HG02763 (cell line): ENCODE results near the gene PTPRZ1.

ENCODE experiments used
- ATAC-seq: cut with Tn5 transposase; IDR thresholded peaks from one replicate; pipeline ENCODE4 v1.9.1; 2021; ENCODE audit warnings: mild to moderate bottlenecking, moderate library complexity; ENCODE audit not compliant: unreplicated experiment

Gene PTPRZ1

DNA sequence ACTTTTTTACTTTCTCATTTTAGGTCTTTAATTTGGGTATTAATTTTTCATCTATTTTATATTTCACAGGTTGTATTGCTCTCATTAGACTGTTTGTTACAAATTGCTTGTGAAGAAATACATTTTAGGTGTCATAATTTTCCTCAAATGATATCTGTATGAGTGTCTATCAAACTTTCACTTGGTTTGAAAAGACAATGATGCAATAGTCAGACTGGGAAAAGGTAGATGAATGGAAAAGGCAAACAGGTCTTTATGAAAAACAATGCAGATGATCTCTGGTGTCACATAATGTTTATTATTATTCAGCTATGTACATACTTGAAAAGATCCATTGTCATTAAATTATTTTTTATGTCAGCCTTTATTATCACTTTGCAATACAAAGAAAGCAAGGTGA lies 80.2 kb downstream of the PTPRZ1 start:
- ATAC-seq = no peak

DNA sequence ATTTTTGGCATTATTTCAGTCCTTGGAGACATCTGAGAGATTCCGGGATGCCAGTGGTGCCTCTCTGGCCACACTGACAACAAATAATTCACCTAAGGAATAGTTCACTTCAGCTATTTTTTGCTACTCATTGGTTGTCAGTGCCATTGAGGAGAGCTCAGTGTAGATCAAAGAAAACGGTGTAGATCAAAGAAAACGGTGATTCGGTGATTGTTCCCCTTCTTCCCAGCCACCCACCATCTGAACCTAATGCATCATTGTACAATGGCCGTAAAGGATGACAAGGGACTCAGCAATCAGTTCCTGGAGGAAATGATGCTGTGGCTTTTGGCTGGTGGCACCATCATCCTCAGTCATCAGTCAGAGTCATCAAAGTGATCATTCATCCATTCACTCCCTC lies 80.6 kb downstream of the PTPRZ1 start:
- ATAC-seq = no peak

DNA sequence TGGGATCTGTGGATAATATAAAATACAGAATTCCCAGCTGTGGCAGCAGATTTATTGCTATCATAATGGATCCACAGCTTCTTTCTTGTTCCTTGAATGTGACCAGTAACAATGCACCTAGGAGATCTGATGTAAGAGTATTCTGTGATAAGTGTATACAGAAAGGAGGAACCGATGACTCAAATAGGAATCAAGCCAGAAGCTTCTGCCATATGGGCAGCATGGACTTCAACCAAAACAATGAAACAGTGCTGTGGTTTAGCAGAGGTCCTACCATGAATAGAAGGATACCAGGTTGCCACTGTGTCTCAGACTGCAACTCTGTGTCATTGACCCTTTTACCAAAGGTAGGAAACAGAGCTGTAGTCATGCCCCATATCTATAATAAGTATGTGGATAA lies 81.8 kb downstream of the PTPRZ1 start:
- ATAC-seq = no peak

DNA sequence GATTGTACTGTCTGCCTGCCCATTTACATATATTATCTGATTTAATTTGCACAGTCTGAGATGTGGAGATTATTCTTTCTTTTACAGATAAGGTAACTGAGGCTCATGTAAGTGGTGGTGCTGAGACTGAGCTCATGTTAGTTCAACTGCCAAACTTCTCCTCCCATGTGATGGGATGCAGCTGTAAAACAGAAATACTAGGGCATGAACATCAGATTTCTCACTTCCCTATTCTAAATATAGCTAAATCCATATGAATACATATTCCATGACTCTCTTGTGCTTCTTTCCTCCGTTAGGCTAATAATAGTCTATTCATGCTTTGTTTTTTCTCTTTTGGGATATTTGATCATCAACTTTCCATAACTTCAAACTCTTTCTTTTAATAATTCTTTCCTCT lies 84.7 kb downstream of the PTPRZ1 start:
- no peak for ATAC-seq

DNA sequence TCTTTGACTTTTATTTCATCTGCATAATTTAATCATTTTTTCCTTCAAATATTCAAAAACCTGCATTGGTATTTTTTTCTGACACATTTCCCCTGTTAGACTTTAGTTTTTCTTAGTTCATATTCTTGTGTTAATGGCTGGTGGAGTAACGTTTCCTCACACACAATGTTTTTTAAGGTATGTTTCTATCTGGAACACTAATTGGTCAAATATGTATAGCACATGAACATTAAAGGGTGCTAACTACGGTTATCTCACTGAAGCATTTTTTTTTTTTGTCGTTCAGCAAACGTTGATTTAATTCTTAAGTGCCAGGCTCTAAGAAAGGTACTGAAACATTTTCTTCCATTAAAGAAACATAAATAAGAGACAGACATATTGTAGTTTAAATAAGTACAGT lies 87.7 kb downstream of the PTPRZ1 start:
- ATAC-seq = no peak

DNA sequence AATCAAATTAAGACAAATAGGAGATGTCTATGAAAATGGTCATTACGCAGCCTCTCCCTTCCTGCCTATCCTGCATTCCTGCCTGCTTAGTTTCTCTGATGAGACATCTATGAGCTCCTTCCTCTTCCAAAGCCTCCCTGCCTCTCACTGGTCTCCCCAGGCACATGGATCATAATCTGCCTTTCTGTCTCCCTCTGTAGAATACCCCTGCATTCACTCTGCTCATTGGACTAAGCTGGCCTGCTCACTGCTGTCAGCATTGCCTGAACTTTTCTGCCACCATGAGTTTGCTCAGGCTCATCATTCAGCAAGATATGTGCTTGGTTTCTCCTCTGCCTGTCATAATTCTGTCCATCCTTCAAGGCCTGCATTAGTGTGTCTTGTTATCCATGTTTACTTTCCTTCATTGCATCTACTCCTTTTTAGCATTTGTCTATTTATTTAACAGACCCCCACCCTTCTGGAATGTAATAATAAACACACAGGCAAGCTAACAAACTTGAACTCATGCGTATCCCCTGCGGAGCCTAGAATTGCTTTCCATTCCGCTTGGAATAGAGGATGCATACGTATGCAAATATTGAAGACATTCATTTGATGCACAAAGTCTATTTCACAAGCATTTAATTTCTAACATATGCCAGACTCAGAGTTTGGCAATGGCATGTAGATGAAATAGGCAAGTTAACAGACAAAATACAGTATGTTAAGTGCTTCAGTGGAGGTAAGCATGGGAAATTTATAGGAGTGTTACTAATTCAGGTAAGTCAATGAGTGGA lies 88.3 kb downstream of the PTPRZ1 start:
- ATAC-seq = no peak

DNA sequence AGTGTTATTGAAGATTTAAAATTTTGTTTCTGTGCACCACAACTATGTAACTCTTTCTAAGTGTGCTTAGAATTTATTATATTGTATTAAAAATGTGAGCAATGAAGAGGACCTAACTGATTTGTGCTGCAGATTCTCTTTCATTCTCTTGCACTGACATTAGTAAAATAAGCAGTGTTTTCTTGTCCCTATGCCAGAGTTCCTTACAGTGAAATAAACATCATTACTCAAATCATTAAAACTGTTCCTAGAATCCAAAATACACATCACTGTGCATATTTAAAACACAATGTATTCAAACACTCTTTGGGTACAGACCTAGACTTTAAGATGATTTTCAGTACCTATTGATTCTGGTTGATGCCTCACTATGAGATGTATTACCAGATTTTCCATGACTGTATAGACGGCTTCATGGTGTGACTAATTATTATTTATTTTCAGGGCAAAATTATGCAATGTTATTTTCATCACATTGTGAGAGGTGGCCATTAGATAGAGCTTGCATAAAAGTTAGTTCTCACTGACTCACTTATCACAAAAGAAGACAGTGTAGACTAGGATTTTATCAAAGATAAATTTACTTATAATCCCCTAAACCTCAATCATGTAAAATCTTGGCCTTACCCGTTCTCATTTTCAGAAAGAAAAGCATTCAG lies 93.4 kb downstream of the PTPRZ1 start:
- no peak for ATAC-seq

DNA sequence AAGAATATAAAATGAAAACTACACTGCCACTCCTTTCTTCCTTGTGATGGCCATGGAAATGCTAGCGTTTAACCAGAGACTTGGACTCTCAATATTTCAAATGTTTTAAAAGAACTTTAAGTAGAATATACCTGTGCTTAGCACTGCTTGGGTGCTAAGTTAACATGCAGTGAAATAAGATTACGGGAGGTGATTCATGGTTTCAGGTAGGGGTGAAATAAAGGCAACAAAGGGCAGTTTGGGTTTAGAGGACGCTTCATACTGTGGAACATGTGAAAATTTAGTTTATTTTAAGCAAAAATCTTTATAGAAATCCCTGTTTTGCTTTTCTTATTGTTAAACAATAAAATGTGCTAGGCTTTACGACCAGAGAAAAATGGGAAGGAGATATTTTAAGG lies 94.0 kb downstream of the PTPRZ1 start:
- no peak for ATAC-seq

DNA sequence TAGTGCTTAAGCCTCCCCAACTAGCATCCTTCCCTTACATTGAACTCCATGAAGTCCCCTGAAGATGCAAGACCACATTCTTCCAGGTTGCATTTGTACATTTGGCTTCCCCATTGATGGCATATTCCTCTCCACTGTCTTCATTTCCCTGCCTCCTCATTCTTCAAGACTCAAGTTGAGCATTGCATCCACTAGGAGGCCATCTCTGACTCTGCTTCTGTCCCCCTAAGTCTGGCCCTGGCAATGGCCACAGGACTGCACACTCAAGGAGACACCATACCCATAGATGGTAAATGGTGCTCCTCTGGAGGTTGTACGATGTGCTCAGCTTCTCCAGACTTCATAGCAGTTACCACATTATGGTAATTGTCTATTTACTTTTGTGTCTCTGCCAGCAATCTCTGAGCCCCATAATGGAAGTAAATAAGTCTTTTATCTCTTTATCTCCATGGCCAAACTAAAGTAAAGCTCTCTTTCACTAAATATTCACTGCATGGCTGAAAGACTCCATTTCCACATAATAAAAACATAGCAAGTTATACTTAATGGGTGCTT lies 112.6 kb downstream of the PTPRZ1 start:
- ATAC-seq = no peak

DNA sequence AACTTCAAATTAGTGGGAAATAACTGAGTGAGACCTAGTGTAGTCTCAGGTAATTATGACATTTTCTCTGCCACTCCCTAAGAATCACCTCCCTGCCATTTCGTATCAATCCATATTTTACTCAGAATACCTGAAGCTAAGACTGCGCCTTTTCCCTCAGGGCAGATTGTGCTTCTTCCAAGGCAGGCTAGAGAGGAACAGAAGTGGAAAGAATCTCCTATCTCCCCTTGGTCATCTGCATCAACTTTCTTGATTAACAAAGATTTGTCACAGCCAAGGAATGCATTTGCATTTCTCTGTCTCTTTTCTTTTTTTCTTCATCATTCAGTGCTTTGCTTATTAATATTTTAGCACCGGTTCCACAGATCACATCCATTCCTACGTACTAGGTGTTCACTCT lies 119.1 kb downstream of the PTPRZ1 start:
- ATAC-seq = no peak

DNA sequence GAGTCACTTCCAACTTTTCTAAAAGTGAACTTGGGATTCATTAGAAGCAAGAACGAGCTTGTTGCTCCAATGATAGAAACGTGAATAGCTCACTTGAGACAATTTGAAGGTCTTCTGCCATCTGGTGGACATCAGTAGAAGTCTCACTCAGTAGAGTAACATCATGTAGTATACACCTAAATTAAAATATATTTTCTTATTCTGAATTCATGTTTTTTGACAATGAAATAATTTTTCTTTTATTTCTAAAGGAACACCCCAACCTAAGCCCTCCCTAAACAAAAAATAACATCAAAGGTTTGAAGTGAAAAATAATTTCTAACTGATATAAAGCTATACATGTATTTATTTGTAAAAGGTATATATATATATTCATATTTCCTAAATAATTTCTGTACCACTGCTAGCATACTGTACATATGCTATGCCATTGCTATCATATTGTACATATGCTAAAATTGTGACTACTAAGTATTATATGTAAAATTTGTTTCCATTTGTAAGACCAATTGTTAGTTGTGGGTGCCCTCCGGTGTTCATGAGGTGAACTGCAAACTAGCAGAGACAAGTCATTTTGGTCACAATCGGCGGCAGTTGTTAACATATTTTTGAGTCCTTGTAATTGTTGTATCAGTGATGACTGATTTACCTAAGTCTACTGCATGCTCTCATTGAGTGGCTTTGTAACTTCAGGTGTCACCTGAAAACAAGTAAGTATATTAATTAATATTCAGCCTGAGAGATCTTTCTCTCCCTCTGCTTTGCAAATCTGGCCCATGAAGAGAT lies 121.9 kb downstream of the PTPRZ1 start:
- ATAC-seq = peak; percentile 93

DNA sequence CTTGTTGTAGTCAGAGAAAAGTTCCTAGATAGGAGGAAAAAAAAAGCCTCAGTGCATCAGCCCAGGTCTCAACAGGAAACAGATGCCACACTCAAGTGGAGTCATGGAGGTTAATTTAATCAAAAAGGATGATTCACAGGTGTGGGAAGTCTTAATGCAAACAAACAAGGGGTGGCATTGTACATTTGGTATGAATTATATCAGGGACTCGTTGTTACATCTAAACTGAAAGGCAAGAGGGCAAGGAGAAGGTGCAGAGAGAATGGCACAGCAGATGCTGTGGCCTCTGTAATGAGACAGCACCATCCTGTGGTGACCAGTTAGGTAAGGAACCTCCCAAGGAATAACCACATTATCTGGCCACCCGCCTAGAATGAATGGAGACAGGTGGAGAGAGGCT lies 133.7 kb downstream of the PTPRZ1 start:
- no peak for ATAC-seq

DNA sequence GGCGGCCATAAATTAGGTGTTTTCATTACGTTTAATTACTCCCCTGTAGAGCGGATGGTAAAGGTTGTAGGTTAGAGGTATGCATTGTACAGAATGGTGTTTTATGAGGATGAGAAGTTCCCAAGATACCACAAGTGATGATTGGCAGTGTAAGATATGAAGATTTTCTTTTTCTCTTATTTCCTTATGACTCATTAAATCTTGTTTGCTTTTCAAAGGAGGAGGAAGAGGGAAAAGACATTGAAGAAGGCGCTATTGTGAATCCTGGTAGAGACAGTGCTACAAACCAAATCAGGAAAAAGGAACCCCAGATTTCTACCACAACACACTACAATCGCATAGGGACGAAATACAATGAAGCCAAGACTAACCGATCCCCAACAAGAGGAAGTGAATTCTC lies 137.2 kb downstream of the PTPRZ1 start:
- no peak for ATAC-seq

DNA sequence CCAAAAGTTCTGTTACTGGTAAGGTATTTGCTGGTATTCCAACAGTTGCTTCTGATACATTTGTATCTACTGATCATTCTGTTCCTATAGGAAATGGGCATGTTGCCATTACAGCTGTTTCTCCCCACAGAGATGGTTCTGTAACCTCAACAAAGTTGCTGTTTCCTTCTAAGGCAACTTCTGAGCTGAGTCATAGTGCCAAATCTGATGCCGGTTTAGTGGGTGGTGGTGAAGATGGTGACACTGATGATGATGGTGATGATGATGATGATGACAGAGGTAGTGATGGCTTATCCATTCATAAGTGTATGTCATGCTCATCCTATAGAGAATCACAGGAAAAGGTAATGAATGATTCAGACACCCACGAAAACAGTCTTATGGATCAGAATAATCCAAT lies 140.1 kb downstream of the PTPRZ1 start:
- no peak for ATAC-seq

DNA sequence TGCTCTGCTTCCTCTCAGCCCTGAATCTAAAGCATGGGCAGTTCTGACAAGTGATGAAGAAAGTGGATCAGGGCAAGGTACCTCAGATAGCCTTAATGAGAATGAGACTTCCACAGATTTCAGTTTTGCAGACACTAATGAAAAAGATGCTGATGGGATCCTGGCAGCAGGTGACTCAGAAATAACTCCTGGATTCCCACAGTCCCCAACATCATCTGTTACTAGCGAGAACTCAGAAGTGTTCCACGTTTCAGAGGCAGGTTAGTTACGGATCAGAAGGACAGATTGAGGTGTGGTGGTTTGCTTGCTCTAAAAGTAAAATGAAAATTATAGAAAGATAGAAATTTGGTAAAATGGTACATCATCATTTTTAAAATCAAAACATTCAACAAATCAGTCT lies 140.7 kb downstream of the PTPRZ1 start:
- no peak for ATAC-seq

DNA sequence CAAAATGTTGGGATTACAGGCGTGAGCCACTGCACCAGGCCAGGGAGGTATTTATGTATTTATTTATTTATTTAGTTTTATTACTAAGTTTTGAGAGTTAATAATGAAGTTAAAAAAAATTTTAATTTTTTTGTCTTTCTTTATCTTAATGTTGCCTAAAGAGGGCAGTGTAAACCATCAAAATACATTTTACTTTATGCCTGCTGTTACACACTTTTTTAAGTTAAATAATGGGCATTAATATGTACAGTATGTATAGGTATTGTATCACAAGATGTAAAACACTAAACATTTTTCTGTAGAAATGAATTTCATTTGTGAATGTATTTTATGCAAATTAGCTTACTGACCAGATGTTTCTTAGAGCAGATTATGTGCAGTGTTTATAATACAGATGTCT lies 141.7 kb downstream of the PTPRZ1 start:
- ATAC-seq = no peak

DNA sequence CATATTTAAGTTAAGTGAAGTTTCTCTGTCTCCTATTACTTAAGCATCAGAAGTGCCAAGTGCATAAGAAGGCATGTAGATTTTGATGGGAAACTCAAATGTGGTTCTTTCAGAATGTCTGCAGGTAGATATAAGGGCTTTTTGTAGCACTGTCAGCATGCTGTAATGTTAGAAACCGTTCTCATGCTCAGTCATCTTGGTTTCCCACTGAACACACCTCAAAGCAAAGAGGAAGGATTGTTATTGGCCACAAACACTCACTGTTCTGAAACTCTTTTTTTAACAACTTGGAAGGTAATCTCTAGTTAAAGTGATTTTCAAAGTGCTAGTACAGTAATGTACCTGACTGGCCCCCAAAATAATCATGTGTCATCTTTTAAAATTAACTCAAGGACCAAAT lies 145.1 kb downstream of the PTPRZ1 start:
- ATAC-seq = no peak

DNA sequence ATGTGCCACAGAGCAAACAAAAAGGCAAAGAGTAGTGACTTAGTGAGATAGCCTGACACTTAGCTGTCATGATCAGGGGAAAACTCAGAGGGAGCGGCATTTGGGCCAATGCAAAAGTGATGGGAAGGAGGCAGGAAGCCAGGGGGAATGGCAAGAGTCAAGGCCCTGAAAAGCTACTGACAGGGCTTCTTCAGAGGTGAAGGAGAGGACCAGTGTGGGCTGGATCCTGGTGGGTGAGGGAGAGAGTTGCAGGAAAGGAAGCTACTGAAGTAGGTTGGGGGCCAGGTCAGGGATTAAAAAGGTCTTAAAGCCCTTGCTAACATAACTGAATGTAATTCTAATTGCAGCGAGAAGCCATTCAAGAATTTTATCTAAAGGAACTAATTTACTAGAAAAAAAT lies 154.1 kb downstream of the PTPRZ1 start:
- ATAC-seq = no peak

DNA sequence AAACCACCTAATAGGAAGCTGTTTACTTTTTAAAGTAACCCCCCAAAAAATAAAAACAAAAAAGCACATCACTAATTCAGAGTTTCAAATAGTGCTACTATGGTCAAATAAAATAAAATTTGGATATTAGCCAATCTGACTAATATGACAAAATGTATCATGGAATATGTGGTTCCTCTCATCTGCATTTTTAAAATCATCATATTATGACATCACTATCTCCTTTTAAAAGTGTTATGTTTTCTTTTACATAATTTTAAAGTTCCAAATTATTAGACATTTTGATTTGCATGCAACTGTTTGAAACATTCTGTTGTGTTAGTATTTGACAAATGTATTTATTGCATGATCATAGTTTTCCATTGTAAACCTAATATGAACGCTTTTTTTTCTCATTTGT lies 160.7 kb downstream of the PTPRZ1 start:
- ATAC-seq = no peak

DNA sequence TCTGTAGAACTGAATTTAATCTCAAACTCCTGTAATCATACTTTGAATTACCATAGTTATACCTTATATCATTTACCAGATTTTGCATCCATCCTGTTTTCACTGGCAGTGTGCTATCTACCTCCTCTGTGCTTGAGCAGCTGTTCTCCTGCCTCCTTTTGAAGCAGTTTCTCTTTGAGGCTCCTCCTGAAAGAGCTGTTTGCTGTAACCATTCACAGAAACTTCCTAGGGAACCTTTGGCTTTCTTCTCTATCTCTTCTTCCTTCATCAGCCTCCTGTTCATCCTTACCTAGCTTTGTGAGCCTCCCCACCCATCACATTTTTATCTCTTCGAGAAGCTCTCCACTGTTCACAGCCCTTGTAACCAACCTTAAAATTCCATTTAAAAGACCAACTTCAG lies 162.9 kb downstream of the PTPRZ1 start:
- ATAC-seq = no peak

DNA sequence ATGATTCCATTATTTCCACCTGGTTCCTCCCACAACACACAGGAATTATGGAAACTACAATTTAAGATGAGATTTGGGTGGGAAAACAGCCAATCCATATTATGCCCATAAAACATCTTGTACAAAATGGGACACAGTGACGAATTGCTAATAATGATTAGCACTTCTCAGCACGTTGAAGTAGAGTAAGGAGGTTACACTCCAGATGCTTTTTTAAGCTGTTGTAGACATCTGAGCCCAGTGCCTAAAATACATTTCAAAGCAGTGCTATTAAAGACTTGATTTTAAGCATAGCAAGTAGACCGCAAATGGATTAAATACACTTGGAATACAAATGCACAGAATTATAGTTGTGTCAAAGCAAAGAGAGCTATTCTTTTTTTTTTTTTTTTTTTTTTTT lies 165.2 kb downstream of the PTPRZ1 start:
- ATAC-seq = no peak

DNA sequence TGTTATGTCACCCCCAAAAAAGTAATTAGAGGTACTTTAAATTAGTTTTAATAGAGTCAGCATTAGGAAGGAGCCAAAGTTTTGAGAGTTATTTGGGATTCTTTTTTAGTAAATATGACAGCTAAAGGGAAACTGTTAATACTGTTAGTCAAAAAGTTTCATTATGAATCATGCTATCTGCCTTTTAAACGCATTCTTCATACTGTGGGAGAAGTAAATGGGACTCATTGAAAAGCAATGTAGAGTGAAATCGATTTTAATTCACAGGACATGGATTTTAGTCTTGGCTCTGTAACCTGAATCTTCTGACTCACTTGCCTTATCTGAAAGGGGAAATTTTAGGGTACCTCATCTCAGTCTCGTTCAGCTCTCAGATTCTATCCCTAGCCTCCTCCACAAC lies 165.9 kb downstream of the PTPRZ1 start:
- ATAC-seq = no peak
